GM21786 (cell line): ENCODE measurements around the gene EHBP1.

ENCODE experiments used
- ATAC-seq: cut with Tn5 transposase; IDR thresholded peaks from one replicate; pipeline ENCODE4 v1.9.1; 2021; ENCODE audit not compliant: unreplicated experiment

EHBP1 gene

GRCh38 chr2:62939735-62940491, 234.4 kb downstream of the EHBP1 start:
- ATAC-seq: no peak

- no peak for ATAC-seq
Measured at GRCh38 chr2:62940697-62941096, 235.2 kb downstream of the EHBP1 start.

GRCh38 chr2:62941413-62941812, 235.9 kb downstream of the EHBP1 start:
- ATAC-seq: no peak

GRCh38 chr2:62944362-62944761, 238.8 kb downstream of the EHBP1 start:
- no peak for ATAC-seq

GRCh38 chr2:62947403-62947802, 241.9 kb downstream of the EHBP1 start:
- ATAC-seq: no peak

- ATAC-seq: no peak
Measured at GRCh38 chr2:62956651-62957050, 251.1 kb downstream of the EHBP1 start.

GRCh38 chr2:62958206-62958605, 252.7 kb downstream of the EHBP1 start:
- no peak for ATAC-seq

GRCh38 chr2:62964050-62964449, 258.5 kb downstream of the EHBP1 start:
- ATAC-seq: no peak

GRCh38 chr2:62964671-62965070, 259.2 kb downstream of the EHBP1 start:
- ATAC-seq: no peak

- no peak for ATAC-seq
Measured at GRCh38 chr2:62966991-62967390, 261.5 kb downstream of the EHBP1 start.

- ATAC-seq: no peak
Measured at GRCh38 chr2:62968168-62968567, 262.7 kb downstream of the EHBP1 start.

- no peak for ATAC-seq
Measured at GRCh38 chr2:62968668-62969067, 263.2 kb downstream of the EHBP1 start.

- no peak for ATAC-seq
Measured at GRCh38 chr2:62971936-62972335, 266.4 kb downstream of the EHBP1 start.

- no peak for ATAC-seq
Measured at GRCh38 chr2:62972601-62973000, 267.1 kb downstream of the EHBP1 start.

GRCh38 chr2:62974999-62975398, 269.5 kb downstream of the EHBP1 start:
- no peak for ATAC-seq

- ATAC-seq: no peak
Measured at GRCh38 chr2:62991605-62992004, 286.1 kb downstream of the EHBP1 start.

GRCh38 chr2:62992561-62992960, 287.0 kb downstream of the EHBP1 start:
- ATAC-seq: no peak

- ATAC-seq: no peak
Measured at GRCh38 chr2:62994206-62994605, 288.7 kb downstream of the EHBP1 start.

GRCh38 chr2:62996534-62997186, 291.1 kb downstream of the EHBP1 start:
- no peak for ATAC-seq

- no peak for ATAC-seq
Measured at GRCh38 chr2:62998949-62999348, 293.4 kb downstream of the EHBP1 start.

GRCh38 chr2:62999905-63000304, 294.4 kb downstream of the EHBP1 start:
- no peak for ATAC-seq

GRCh38 chr2:63000801-63001200, 295.3 kb downstream of the EHBP1 start:
- ATAC-seq: no peak

- ATAC-seq: no peak
Measured at GRCh38 chr2:63001576-63001975, 296.1 kb downstream of the EHBP1 start.
